Kidney (tissue), 14 donors: ENCODE results near the gene SRRM1. TPM values are rescaled to one million over a fixed set of nuclear protein-coding genes. Genes with fewer than 3 reads are reported as not detected.

Source experiments
- DNase-seq, 5 donors: peaks; one replicate each; pipeline ENCODE4 v3.0.0-alpha.2; 2013 to 2020
- FAIRE-seq: peaks from 2 replicates; lab custom pipeline; 2012; peaks lifted over from hg19 to GRCh38; lab: Jason Lieb, UNC
- H3K27ac ChIP-seq, 2 donors: one replicate each; pipeline ENCODE4 v1.7.0; 2013; ENCODE audit warnings: low read depth in 2 of 2, low read length in 2 of 2, inconsistent platforms in 1 of 2
- H3K27me3 ChIP-seq: one replicate; pipeline ENCODE4 v1.7.1; 2013; ENCODE audit warnings: low read length, inconsistent platforms; ENCODE audit not compliant: control insufficient read depth, insufficient read depth
- H3K36me3 ChIP-seq, 3 donors: one replicate each; pipeline versions ENCODE4 v1.7.0 to v1.7.1; 2013; ENCODE audit warnings: low read length in 3 of 3, control low read depth in 1 of 3, inconsistent platforms in 1 of 3; ENCODE audit not compliant: insufficient read depth in 3 of 3, control insufficient read depth in 2 of 3
- H3K4me1 ChIP-seq, 3 donors: one replicate each; pipeline versions ENCODE4 v1.7.0 to v1.7.1; 2013; ENCODE audit warnings: low read length in 3 of 3, inconsistent platforms in 1 of 3, low read depth in 1 of 3; ENCODE audit not compliant: control insufficient read depth in 2 of 3, insufficient read depth in 2 of 3
- H3K4me3 ChIP-seq, 3 donors: one replicate each; pipeline versions ENCODE4 v1.7.0 to v1.8.1; 2013; ENCODE audit warnings: low read length in 3 of 3, control low read depth in 1 of 3, inconsistent platforms in 1 of 3
- H3K9ac ChIP-seq, 3 donors: one replicate each; pipeline versions ENCODE4 v1.7.0 to v1.7.1; 2013; ENCODE audit warnings: low read length in 3 of 3, control low read depth in 1 of 3, inconsistent platforms in 1 of 3
- H3K9me3 ChIP-seq, 3 donors: one replicate each; pipeline versions ENCODE4 v1.7.0 to v1.7.1; 2013; ENCODE audit warnings: low read length in 3 of 3, control low read depth in 1 of 3, inconsistent platforms in 1 of 3; ENCODE audit not compliant: control insufficient read depth in 2 of 3, insufficient read depth in 1 of 3
- intact Hi-C: fragments of 100-400 bp; cut with DNase I; formaldehyde crosslinking; loops from one replicate; pipeline ENCODE4 v1.11.1; 2022
- polyA plus RNA-seq: library from polyadenylated mRNA; stranded (reverse); fragments of 350-450 nt; fragmentation: Illumina TruSeq; extraction: RNeasy Lipid Tissue Mini Kit (QIAGEN cat#74804); gene quantifications from one replicate; pipeline ENCODE4 v1.2.3, GENCODE V29; 2014; ENCODE audit warnings: low read depth, low replicate concordance; ENCODE audit not compliant: insufficient read depth
- total RNA-seq: library from RNA; stranded (reverse); fragmentation: NEBNext Ultra II Directional; extraction: Animal tissue kit (Norgen Biotek cat#: 25700); gene quantifications from one replicate; pipeline ENCODE4 v1.2.1, GENCODE V29; 2021
- TF ChIP-seq, protein P1 (sequence below): IDR thresholded peaks from 3 replicates; pipeline ENCODE4 v1.5.1; 2012; ENCODE audit warnings: mild to moderate bottlenecking, moderate library complexity, borderline replicate concordance; ENCODE audit not compliant: insufficient read depth; ENCODE audit errors: extremely low read depth
- donor health status: control.
- donor health status: control.
- donor health status: control.
- donor health status: control.
- donor health status: control.
- donor health status: DM: yes; HTN: yes; CAD: no.
- donor health status: Normal renal cell carcinoma (clear cell type).

Gene SRRM1
- total and polyA plus RNA-seq, 2 donors from 2014 or later, result 21.1 to 123 TPM

DNA sequence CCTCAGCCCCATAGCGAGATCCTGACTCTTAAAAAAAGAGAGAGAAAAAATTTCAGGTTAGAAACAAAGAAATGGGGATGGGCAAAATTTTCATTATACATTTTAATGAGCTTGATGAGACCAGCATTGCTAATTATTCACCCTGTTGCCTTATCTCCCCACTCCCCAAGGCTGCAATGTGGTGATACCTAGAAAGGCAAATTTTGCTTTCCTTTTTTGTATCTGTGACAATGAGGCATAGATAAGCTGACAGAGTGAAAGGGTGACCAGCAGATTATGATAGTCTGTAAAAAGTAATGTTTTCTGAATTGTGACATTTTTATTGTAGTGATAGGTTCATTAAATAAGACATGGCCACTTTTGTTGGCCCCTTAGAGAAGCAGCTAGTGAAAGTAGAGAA lies 12.9 kb downstream of the SRRM1 start:
- Histone ChIP-seq H3K9ac (no peak overlapping the region), H3K4me3 (no peak overlapping the region), H3K27me3 (no peaks in the 10 kb centered on the region), H3K27ac (no peak overlapping the region), H3K36me3 (peaks cover 27 to 76% (median 30%) of the 10 kb centered on the region in 3 donors), H3K4me1 (peaks cover 0 to 3% (median 0%) of the 10 kb centered on the region in 3 donors), H3K9me3 (no peaks in the 10 kb centered on the region)
- intact Hi-C loops, result no loop called here
- TF ChIP-seq, protein P1, sequence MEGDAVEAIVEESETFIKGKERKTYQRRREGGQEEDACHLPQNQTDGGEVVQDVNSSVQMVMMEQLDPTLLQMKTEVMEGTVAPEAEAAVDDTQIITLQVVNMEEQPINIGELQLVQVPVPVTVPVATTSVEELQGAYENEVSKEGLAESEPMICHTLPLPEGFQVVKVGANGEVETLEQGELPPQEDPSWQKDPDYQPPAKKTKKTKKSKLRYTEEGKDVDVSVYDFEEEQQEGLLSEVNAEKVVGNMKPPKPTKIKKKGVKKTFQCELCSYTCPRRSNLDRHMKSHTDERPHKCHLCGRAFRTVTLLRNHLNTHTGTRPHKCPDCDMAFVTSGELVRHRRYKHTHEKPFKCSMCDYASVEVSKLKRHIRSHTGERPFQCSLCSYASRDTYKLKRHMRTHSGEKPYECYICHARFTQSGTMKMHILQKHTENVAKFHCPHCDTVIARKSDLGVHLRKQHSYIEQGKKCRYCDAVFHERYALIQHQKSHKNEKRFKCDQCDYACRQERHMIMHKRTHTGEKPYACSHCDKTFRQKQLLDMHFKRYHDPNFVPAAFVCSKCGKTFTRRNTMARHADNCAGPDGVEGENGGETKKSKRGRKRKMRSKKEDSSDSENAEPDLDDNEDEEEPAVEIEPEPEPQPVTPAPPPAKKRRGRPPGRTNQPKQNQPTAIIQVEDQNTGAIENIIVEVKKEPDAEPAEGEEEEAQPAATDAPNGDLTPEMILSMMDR, result no peak
- DNase-seq, result no peak
- no peak for FAIRE-seq

DNA sequence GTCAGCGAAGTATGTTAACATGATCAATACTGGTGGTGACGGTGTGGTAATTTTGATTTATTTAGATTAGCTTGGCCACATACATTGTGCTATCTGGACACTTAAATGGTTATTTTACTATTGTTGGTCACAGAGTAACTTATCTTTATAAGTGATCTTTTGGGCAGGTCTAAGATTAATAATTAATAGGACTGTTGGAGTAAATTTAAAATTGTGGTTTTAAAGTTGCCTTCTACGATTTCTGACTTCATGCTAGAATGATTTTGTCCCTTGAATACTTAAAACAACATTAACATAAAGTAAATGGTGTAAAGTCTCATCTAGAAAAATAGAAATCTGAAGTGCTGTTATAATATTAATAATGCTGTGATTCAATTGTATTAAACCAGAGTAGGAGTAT lies 14.7 kb downstream of the SRRM1 start:
- no peak overlapping the region for H3K4me3 ChIP-seq
- intact Hi-C loops, result no loop called here
- FAIRE-seq (peak; percentile 29), DNase-seq (peak in 1 of 5 donors; percentile 25)
- peaks cover 0 to 3% (median 0%) of the 10 kb centered on the region in 3 donors for H3K4me1 ChIP-seq
- no peak overlapping the region for H3K27ac ChIP-seq
- peaks cover 22 to 72% (median 31%) of the 10 kb centered on the region in 3 donors for H3K36me3 ChIP-seq
- no peaks in the 10 kb centered on the region for H3K27me3 ChIP-seq
- no peak overlapping the region for H3K9ac ChIP-seq
- no peaks in the 10 kb centered on the region for H3K9me3 ChIP-seq
- TF ChIP-seq, protein P1, result no peak

DNA sequence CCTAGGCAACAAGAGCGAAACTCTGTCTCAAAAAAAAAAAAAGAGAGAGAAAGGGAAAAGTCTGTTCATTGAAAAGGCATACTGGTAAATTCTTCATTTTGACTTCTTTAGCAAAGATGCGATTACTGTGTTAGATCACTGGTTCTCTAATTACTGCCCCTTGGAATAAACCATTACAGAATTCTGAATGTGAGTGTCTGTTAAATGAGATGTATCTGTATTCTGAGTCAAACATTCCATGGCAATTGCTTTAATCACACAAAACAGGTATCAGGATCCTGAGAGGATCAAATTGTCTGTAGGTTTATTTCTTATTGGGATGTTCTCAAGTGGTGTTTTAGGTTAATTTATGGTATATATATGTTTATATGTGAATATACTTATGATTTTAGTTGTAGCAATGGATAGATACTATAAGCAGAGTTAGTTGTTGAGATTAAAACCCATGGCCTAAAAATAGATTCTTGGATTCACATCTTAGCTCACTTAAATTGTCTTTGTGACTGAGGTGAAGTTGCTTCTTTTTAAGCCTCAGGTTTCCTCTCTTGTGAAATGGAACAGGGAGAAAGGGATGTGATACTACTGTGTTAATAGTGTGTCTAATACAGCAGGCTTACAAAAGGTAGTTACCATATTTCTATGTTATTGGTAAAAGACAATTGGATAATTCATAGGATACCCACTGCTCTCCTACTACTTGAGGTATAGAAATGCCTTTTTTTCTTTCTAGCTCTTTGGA lies 16.2 kb downstream of the SRRM1 start:
- Histone ChIP-seq H3K9me3 (no peaks in the 10 kb centered on the region), H3K4me1 (peaks cover 0 to 3% (median 0%) of the 10 kb centered on the region in 3 donors), H3K9ac (no peak overlapping the region), H3K27ac (no peak overlapping the region), H3K27me3 (no peaks in the 10 kb centered on the region), H3K4me3 (no peak overlapping the region), H3K36me3 (peaks cover 22 to 67% (median 27%) of the 10 kb centered on the region in 3 donors)
- intact Hi-C loops, result no loop called here
- TF ChIP-seq, protein P1, result no peak
- FAIRE-seq (no peak), DNase-seq (no peak)
